Skin epidermis (tissue), 12 donors: ENCODE measurements around the gene CHMP6.
"Not testable (repeated sequence)": the region's sequence is repeated elsewhere in the genome, so short reads cannot be mapped to it uniquely, and the experiment has no call there.

ENCODE experiments used
- H3K27ac ChIP-seq, 21 experiments: fragments of 200-600 bp; sonication (generic) in 11 of 21; one replicate each; pipeline ENCODE4 v1.5.0; 2020; ENCODE audit warnings: mild to moderate bottlenecking in 3 of 21, inconsistent platforms in 2 of 21, moderate library complexity in 2 of 21
- H3K4me3 ChIP-seq, 7 experiments: fragments of 200-600 bp; sonication (generic) in 2 of 7; one replicate each; pipeline ENCODE4 v1.5.0; 2020; ENCODE audit warnings: inconsistent platforms in 2 of 7, mild to moderate bottlenecking in 2 of 7, moderate library complexity in 1 of 7

Gene CHMP6

GRCh38 chr17:81026266-81027036, 34.8 kb downstream of the CHMP6 start:
- no peak overlapping the region for H3K4me3 ChIP-seq

DNA sequence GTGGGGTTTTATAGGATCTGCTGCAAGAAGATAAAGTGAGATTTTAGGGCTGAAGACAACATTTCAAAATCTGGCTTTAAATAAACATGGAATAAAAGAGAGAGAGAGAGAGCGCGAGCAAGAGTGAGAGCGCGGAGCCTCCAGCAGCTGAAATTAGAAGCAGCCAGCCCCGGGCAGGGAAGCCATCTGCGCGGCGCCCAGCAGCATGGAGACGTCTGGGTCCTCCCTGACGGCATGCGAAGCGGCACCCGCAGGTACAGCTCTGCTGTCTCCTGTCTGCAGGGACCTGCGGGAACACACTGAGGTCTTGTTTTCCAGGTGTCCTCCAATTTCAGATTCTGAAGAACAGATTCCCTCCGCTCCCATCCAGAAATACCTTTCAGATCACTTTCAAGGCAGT, 35.4 kb downstream of the CHMP6 start:
- H3K27ac ChIP-seq, result no peak overlapping the region
- no peak overlapping the region for H3K4me3 ChIP-seq

More at GRCh38 chr17:81026266-81027036, 34.8 kb downstream of the CHMP6 start:
- peak overlapping the region in 7 of 21 experiments; percentile 23 to 71 (median 48) for H3K27ac ChIP-seq

- no peak overlapping the region for H3K27ac ChIP-seq
- no peak overlapping the region for H3K4me3 ChIP-seq
These were observed 36.2 kb downstream of the CHMP6 start for GRCh38 chr17:81027591-81028505.

- no peak overlapping the region for H3K27ac ChIP-seq
These were observed 36.8 kb downstream of the CHMP6 start for GRCh38 chr17:81028506-81028858.

DNA sequence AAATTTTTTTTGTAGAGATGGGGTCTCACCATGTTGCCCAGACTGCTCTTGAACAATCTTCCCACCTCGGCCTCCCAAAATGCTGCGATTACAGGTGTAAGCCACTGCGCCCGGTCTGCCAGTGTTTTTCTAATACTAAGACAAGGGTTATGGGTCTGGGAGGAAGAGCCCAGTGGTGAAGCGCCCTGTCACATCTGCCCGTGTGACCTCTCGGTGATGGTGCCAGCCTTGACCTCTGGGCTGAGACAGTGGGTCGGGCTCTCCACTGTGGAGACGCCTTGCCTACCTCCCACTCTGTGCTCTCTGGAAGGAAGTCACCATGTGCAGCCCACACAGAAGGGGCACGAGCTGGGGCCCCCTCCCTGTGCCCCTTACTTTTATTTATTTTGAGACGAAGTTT, 38.2 kb downstream of the CHMP6 start:
- Histone ChIP-seq H3K4me3 (no peak overlapping the region), H3K27ac (no peak overlapping the region)

More at GRCh38 chr17:81028506-81028858, 36.8 kb downstream of the CHMP6 start:
- H3K4me3 ChIP-seq, result no peak overlapping the region

DNA sequence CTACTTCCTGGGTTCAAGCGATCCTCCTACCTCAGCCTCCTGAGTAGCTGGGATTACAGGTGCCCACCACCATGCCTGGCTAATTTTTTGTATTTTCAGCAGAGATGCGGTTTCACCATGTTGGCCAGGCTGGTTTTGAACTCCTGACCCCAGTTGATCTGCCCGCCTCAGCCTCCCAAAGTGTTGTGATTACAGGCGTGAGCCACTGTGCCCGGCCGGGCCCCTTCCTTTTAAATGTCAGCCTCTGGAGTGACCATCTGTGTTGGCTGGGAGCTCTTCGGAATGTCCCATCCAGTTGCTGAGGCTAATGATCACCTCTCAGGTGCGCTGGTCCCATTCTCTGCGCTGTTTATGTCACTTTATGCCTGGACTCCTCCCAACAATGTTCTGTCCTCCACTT, 38.7 kb downstream of the CHMP6 start:
- H3K4me3 ChIP-seq, H3K27ac ChIP-seq: not testable (repeated sequence)

DNA sequence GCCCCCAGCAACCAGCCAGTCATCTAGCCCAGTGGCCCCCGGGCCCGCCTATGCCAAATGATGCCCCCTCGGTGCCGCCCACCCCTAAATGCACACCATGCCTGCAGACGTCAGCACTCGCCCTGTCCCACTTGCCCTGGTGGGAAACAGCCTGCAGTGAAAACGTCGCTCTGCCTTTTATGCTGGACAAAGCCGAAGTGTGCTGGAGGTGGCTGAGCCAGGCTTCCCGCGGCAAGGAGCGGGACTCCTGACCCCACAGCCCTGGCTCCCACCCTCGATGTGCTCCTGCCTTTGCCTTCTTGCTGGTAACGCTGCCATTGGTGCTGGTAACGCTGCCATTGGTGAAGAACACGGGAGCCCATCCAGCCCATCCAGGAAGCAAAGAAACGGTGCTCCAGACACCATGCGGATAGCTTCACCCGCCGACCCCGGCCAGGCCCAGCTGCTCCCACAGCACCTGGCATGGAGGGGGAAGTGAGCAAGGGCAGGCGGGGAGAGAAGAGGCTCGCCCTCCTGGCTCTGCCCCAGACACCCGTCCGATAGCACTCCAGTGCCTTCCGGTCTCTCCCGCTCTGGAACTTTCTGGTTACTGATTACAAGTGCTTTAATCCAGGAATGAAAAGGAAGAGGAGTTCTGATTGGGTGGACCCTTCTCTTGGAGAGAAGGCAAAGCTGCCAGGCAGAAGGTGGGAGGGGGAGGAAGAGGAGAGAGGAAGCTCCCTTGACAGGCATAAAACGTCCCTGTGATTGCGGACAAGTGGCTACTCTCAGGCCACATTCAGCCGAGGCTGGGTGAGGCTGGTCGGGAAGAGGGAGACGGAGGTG, 39.3 kb downstream of the CHMP6 start:
- H3K27ac ChIP-seq, result no peak overlapping the region

DNA sequence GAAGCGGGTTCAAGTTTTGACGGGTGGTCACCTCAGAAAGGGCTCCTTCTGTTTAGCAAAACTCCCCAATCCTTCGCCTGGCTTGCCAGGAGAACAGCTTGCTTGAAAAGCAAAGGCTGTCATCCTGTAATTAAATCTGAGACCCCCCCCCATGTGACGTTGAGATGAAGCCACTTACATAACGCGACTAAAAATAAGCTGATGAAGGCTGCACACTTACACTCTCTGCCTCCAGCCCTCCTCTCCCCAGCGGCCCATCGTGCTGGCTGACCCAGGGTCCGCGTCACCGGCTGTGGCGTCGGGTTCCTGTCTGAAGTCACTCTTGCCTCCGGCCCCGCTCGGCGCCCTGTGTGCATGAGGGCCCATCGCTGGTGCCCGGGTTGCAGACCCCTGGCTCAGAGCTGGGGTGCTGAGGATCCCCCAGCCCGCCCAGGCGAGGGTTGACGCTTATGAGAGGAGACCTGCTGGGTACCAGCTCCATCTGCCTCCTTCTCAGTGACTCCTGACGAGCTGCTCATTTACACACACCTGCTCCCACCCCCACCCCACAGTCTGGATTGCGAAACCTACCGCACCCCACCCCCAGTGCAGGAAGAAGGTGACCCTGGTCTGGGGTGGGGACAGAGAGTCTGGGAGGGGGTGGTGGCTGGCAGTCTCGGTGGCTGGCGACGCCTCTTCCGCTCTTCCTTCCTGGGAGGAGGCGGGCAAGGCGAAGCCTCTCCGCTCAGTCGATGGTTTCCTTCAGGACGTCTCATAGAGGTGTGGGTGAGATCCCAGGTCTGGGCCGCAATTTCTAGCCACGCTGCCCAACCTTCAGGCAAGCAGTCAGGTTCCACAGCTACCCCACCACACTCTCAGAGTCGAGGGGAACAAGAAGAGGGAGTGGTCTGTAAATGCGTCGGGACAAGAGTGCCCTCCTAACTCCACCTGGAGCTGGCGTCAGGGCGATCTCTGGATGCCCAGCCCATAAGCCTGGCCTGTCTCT, 40.2 kb downstream of the CHMP6 start:
- no peak overlapping the region for H3K4me3 ChIP-seq

More for the DNA sequence above, 39.3 kb downstream of the CHMP6 start:
- H3K4me3 ChIP-seq, result no peak overlapping the region

GRCh38 chr17:81032641-81033480, 41.2 kb downstream of the CHMP6 start:
- Histone ChIP-seq H3K27ac (no peak overlapping the region), H3K4me3 (no peak overlapping the region)

More for the DNA sequence above, 40.2 kb downstream of the CHMP6 start:
- no peak overlapping the region for H3K27ac ChIP-seq

DNA sequence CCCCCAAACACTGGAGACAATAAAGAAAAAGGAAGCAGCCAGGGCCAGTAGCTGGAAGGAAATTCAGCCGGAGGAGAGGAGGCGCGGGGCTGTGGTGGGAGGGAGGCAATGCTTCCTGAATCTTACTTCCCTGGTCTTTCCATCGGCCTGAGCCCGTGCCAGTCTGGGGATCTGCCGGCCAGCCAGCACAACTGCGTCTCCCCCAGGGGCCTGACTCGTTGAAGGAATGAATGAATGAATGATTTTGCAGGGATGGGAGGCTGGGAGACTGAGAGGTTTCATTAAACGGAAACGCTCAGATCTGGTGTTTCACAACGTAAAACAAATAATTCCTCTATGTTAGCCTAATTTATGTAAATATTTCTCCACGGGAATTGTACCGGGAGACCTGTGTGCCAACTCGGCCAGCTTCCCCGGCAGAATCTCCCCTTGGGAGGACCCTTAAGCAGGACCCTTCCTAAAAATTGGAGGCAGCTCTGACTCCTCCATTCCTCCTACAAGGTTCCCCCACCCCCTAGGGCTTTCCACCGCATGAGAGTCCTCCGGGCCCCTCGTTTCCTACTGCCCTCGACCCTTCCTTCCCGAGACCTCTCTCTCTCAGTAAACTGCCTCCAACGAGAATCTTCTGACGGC, 42.0 kb downstream of the CHMP6 start:
- peak overlapping the region in 11 of 21 experiments; percentile 8 to 75 (median 60) for H3K27ac ChIP-seq
- peak overlapping the region; percentile 32 to 77 (median 61) for H3K4me3 ChIP-seq

- Histone ChIP-seq H3K4me3 (peak overlapping the region; percentile 32 to 77 (median 61)), H3K27ac (peak overlapping the region in 15 of 21 experiments; percentile 8 to 75 (median 50))
These were observed 42.6 kb downstream of the CHMP6 start for GRCh38 chr17:81034168-81034777.

GRCh38 chr17:81034779-81035520, 43.3 kb downstream of the CHMP6 start, which contains the start of gene BAIAP2:
Gene BAIAP2, plus strand, starts transcription at chr17:81035151. Its CDS starts 104 bp downstream, at chr17:81035255.
- H3K4me3 ChIP-seq, result peak within 1 kb of the TSS; percentile 32 to 77 (median 61)
- H3K27ac ChIP-seq, result peak within 1 kb of the TSS in 20 of 21 experiments; percentile 29 to 90 (median 68)

- H3K4me3 ChIP-seq, result peak overlapping the region; percentile 32 to 77 (median 61)
- H3K27ac ChIP-seq, result peak overlapping the region in 20 of 21 experiments; percentile 14 to 90 (median 62)
These were observed 44.0 kb downstream of the CHMP6 start for GRCh38 chr17:81035521-81036196.

GRCh38 chr17:81036197-81036941, 44.7 kb downstream of the CHMP6 start:
- Histone ChIP-seq H3K27ac (peak overlapping the region in 17 of 21 experiments; percentile 27 to 90 (median 70)), H3K4me3 (peak overlapping the region; percentile 32 to 77 (median 61))
